CD4-positive, alpha-beta T cell (primary cell): ENCODE data around the gene CXCL16. TPM values are rescaled to one million over a fixed set of nuclear protein-coding genes. Genes with fewer than 3 reads are reported as not detected.
"Not testable (repeated sequence)": the region's sequence is repeated elsewhere in the genome, so short reads cannot be mapped to it uniquely, and the experiment has no call there.

Experiments used
- ATAC-seq: fragments of 200-7000 bp; cut with Tn5 transposase; one replicate; pipeline ENCODE4 v1.10.0; 2022; ENCODE audit warnings: mild to moderate bottlenecking; ENCODE audit not compliant: poor library complexity
- CTCF ChIA-PET: fragments of 350-600 bp; sonication (Branson Sonifier 250); formaldehyde crosslinking; loops from one replicate; lab custom pipeline; 2021; ENCODE audit warnings: antibody characterized with exemption, inconsistent platforms; lab: Charles Lee
- POLR2A ChIA-PET: fragments of 350-600 bp; sonication (Branson Sonifier 250); formaldehyde crosslinking; loops from one replicate; lab custom pipeline; 2021; ENCODE audit warnings: antibody characterized with exemption, inconsistent platforms; lab: Charles Lee
- DNase-seq, 14 experiments: peaks; one replicate each; pipeline ENCODE4 v3.0.0-alpha.2; 2013 to 2020; ENCODE audit warnings: mixed read lengths in 2 of 14
- H3K27ac ChIP-seq, 2 donors: one replicate each; pipeline versions ENCODE4 v1.5.1 to v1.7.0; 2013; ENCODE audit warnings: low read length in 2 of 2, low read depth in 1 of 2, mild to moderate bottlenecking in 1 of 2
- H3K27me3 ChIP-seq, 2 experiments: 1 replicate in 1 of 2; 2 replicates in 1 of 2; pipeline versions ENCODE4 v1.6.1 to v1.7.0; 2013; ENCODE audit warnings: low read length in 2 of 2, control low read depth in 1 of 2, mild to moderate bottlenecking in 1 of 2, moderate library complexity in 1 of 2; ENCODE audit not compliant: insufficient read depth in 2 of 2, control insufficient read depth in 1 of 2
- H3K36me3 ChIP-seq: one replicate; pipeline ENCODE4 v1.6.1; 2013; ENCODE audit warnings: low read length, control low read depth; ENCODE audit not compliant: insufficient read depth
- H3K4me1 ChIP-seq: one replicate; pipeline ENCODE4 v1.6.1; 2013; ENCODE audit warnings: low read length, control low read depth; ENCODE audit not compliant: insufficient read depth
- H3K4me3 ChIP-seq: one replicate; pipeline ENCODE4 v1.5.1; 2013; ENCODE audit warnings: mild to moderate bottlenecking, low read length, moderate library complexity
- H3K9me3 ChIP-seq, 2 experiments: 1 replicate in 1 of 2; 2 replicates in 1 of 2; pipeline versions ENCODE4 v1.6.1 to v1.7.0; 2013; ENCODE audit warnings: low read length in 2 of 2, mild to moderate bottlenecking in 2 of 2, control low read depth in 1 of 2, moderate library complexity in 1 of 2; ENCODE audit not compliant: control insufficient read depth in 1 of 2, insufficient read depth in 1 of 2
- H3K27ac Mint-ChIP-seq: one replicate; pipeline ENCODE4 v1.8.0; 2020; ENCODE audit warnings: mixed read lengths
- H3K27me3 Mint-ChIP-seq: one replicate; pipeline ENCODE4 v1.8.0; 2021; ENCODE audit warnings: mixed read lengths
- H3K36me3 Mint-ChIP-seq: one replicate; pipeline ENCODE4 v1.8.0; 2021; ENCODE audit warnings: low read depth, mixed read lengths
- H3K4me1 Mint-ChIP-seq: one replicate; pipeline ENCODE4 v1.8.0; 2021; ENCODE audit warnings: low read depth, mixed read lengths
- H3K4me3 Mint-ChIP-seq: one replicate; pipeline ENCODE4 v1.8.0; 2020; ENCODE audit warnings: mild to moderate bottlenecking, mixed read lengths
- H3K9me3 Mint-ChIP-seq: one replicate; pipeline ENCODE4 v1.8.0; 2020; ENCODE audit warnings: mixed read lengths
- CTCF ChIP-seq: fragments of 200-600 bp; IDR thresholded peaks from one replicate; pipeline ENCODE4 v1.8.0; 2022; ENCODE audit warnings: antibody characterized with exemption, mild to moderate bottlenecking
- intact Hi-C, 2 experiments: fragments of 100-400 bp; cut with DNase I in 1 of 2; cut with micrococcal nuclease in 1 of 2; formaldehyde crosslinking; loops; one replicate each; pipeline versions ENCODE4 v1.15.1 to v1.9.0; 2023 to 2025; cut with DNase I, micrococcal nuclease
- total RNA-seq, 174 experiments: library from RNA in 2 of 174; stranded (reverse) in 2 of 174; gene quantifications; one replicate each; pipeline ENCODE4 v1.2.3 and lab custom pipeline; 2021 to 2026

CXCL16 gene
- total RNA-seq, 2 experiments from 2014 or later = 24.8 to 25.8 TPM

DNA sequence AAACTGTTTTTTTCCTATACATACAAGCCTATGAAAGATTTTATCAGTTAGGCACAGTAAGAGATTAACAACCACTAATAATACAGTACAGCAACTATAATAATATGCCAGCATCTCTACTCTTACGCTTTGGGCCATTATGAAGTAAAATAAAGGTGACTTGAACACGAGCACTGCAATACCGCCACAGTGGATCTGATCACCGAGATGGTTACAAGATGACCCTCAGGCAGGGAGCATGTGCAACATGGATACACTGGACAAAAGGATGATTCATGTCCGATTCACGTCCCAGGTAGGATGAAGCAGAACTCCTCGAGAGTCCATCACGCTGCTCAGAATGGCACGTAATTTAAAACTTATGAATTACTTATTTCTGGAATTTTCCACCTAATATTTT is 46.3 kb downstream of the CXCL16 start:
- peaks cover 65% of the 10 kb centered on the region for H3K36me3 Mint-ChIP-seq
- Histone ChIP-seq H3K4me3 (no peak overlapping the region), H3K36me3 (peaks cover 28% of the 10 kb centered on the region), H3K27me3 (no peaks in the 10 kb centered on the region), H3K9me3 (no peaks in the 10 kb centered on the region), H3K4me1 (peaks cover 23% of the 10 kb centered on the region), H3K27ac (no peak overlapping the region)
- no peak for ATAC-seq
- no peaks in the 10 kb centered on the region for H3K9me3 Mint-ChIP-seq
- peak in 1 of 14 experiments; percentile 2 for DNase-seq
- H3K27me3 Mint-ChIP-seq = no peaks in the 10 kb centered on the region
- no peak overlapping the region for H3K27ac Mint-ChIP-seq
- no peak overlapping the region for H3K4me3 Mint-ChIP-seq
- TF ChIP-seq CTCF = no peak
- intact Hi-C loops = no loop called here
- peaks cover 51% of the 10 kb centered on the region for H3K4me1 Mint-ChIP-seq
- ChIA-PET CTCF (no interaction called here), POLR2A (no interaction called here)

- ChIA-PET POLR2A (no interaction called here), CTCF (interaction anchor here (1.0 kb wide), 1 partner anchor 98 kb away, joined by 3 read pairs; no protein-coding TSS in a partner anchor)
- H3K27ac ChIP-seq = no peak overlapping the region
- H3K4me1 ChIP-seq = peaks cover 17% of the 10 kb centered on the region
- intact Hi-C loops = no loop called here
- H3K4me3 ChIP-seq = no peak overlapping the region
- H3K27ac Mint-ChIP-seq = no peak overlapping the region
- no peaks in the 10 kb centered on the region for H3K27me3 Mint-ChIP-seq
- no peak overlapping the region for H3K4me3 Mint-ChIP-seq
- H3K4me1 Mint-ChIP-seq = peaks cover 51% of the 10 kb centered on the region
- H3K27me3 ChIP-seq = no peaks in the 10 kb centered on the region
- H3K9me3 Mint-ChIP-seq = no peaks in the 10 kb centered on the region
- peaks cover 35% of the 10 kb centered on the region for H3K36me3 ChIP-seq
- H3K36me3 Mint-ChIP-seq = peaks cover 77% of the 10 kb centered on the region
- H3K9me3 ChIP-seq = no peaks in the 10 kb centered on the region
- DNase-seq (no peak), ATAC-seq (no peak)
- no peak for TF ChIP-seq CTCF
Measured at GRCh38 chr17:4691686-4692085, 48.0 kb downstream of the CXCL16 start.

GRCh38 chr17:4690745-4691144 is 49.0 kb downstream of the CXCL16 start:
- Histone ChIP-seq H3K9me3 (no peaks in the 10 kb centered on the region), H3K36me3 (peaks cover 39% of the 10 kb centered on the region), H3K27ac (no peak overlapping the region), H3K4me3 (no peak overlapping the region), H3K27me3 (no peaks in the 10 kb centered on the region), H3K4me1 (peaks cover 8% of the 10 kb centered on the region)
- no peak for DNase-seq
- intact Hi-C loops = no loop called here
- H3K4me1 Mint-ChIP-seq = peaks cover 42% of the 10 kb centered on the region
- ATAC-seq = no peak
- ChIA-PET POLR2A (interaction anchor here (1.4 kb wide), 1 partner anchor 13 kb away, joined by 3 read pairs; no protein-coding TSS in a partner anchor), CTCF (no interaction called here)
- H3K27ac Mint-ChIP-seq = no peak overlapping the region
- no peak for TF ChIP-seq CTCF
- H3K27me3 Mint-ChIP-seq = no peaks in the 10 kb centered on the region
- no peak overlapping the region for H3K4me3 Mint-ChIP-seq
- no peaks in the 10 kb centered on the region for H3K9me3 Mint-ChIP-seq
- peaks cover 76% of the 10 kb centered on the region for H3K36me3 Mint-ChIP-seq

DNA sequence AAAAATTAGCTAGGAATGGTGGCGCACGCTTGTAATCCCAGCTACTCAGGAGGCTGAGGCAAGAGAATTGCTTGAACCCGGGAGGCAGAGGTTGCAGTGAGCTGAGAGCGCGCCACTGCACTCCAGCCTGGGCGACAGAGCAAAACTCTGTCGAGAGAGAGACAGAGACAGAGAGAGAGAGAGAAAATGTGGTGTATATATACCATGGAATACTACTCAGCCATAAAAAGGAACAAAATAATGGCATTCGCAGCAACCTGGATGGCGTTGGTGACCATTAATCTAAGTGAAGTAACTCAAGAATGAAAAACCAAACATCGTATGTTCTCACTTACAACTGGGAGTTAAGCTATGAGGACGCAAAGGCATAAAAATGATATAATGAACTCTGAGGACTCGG is 49.9 kb downstream of the CXCL16 start:
- H3K4me1 ChIP-seq, H3K4me3 Mint-ChIP-seq, H3K27me3 Mint-ChIP-seq, H3K27me3 ChIP-seq, H3K9me3 ChIP-seq, DNase-seq, H3K9me3 Mint-ChIP-seq, H3K4me3 ChIP-seq, CTCF ChIA-PET, ATAC-seq, H3K27ac Mint-ChIP-seq, H3K27ac ChIP-seq, intact Hi-C loops: not testable (repeated sequence)
- POLR2A ChIA-PET = interaction anchor here (1.4 kb wide), 1 partner anchor 14 kb away, joined by 3 read pairs; no protein-coding TSS in a partner anchor
- peaks cover 83% of the 10 kb centered on the region for H3K36me3 Mint-ChIP-seq
- peaks cover 45% of the 10 kb centered on the region for H3K36me3 ChIP-seq
- peaks cover 47% of the 10 kb centered on the region for H3K4me1 Mint-ChIP-seq

- POLR2A ChIA-PET, H3K27ac Mint-ChIP-seq: not testable (repeated sequence)
Measured at GRCh38 chr17:4683739-4684138, 56.0 kb downstream of the CXCL16 start.

More at GRCh38 chr17:4683739-4684138, 56.0 kb downstream of the CXCL16 start:
- H3K9me3 Mint-ChIP-seq, H3K27me3 Mint-ChIP-seq, DNase-seq, intact Hi-C loops, H3K9me3 ChIP-seq, H3K4me1 ChIP-seq, CTCF ChIA-PET, H3K27ac ChIP-seq, H3K4me3 ChIP-seq, H3K4me3 Mint-ChIP-seq, H3K27me3 ChIP-seq, ATAC-seq: not testable (repeated sequence)
- Mint-ChIP-seq H3K4me1 (peaks cover 15% of the 10 kb centered on the region), H3K36me3 (peaks cover 88% of the 10 kb centered on the region)
- peaks cover 63% of the 10 kb centered on the region for H3K36me3 ChIP-seq
